DMS 273 (cell line): ENCODE measurements around the gene UIMC1.
"Not testable (repeated sequence)": the region's sequence is repeated elsewhere in the genome, so short reads cannot be mapped to it uniquely, and the experiment has no call there.

Experiments
- DNase-seq: peaks from one replicate; lab custom pipeline; 2025; ENCODE audit not compliant: unreplicated experiment; lab: John Stamatoyannopoulos, UW

UIMC1 gene

GRCh38 chr5:177006265-177006972, at the start of gene UIMC1:
TSS of gene UIMC1 (minus strand) at chr5:177006779. CDS start at chr5:176982615, 24,164 bp downstream.
- DNase-seq = peak; percentile 98

DNA sequence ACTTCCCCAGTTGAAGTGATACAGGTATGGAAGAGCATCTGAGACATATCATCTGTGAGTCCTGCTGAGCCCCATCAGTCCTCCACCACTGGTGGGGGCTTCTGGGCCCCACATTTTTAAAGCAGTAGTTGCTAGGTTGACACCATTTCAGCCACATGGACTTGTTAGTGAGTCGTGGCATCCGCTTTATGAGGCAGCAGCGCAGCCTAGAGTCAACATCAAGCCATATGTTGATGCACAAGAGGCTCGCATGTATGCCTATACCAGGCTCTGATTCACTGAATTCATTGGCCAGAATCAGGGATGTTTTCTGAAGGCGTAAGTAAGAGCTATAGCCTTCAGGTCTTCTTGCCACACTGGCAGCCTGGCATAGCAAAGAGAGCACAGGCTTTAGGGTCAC, 42.7 kb upstream of the UIMC1 start:
- DNase-seq = peak; percentile 24

DNA sequence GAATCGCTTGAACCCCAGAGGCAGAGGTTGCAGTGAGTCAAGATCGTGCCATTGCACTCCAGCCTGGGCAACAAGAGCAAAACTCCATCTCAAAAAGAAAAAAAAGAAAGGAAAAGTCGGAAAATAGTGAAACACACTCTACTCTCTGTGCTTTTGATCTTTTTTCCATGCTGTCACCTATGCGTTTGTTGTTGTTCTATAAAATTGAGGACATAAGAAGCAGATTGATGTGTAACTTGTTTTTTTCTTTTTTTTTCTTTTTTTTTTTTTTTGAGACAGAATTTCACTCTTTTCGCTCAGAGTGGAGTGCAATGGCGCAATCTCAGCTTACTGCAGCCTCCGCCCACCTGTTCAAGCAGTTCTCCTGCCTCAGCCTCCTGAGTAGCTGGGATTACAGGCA, 42.0 kb upstream of the UIMC1 start:
- not testable (repeated sequence) for DNase-seq

- no peak for DNase-seq
Observed at GRCh38 chr5:177045631-177046030, 39.1 kb upstream of the UIMC1 start.

DNA sequence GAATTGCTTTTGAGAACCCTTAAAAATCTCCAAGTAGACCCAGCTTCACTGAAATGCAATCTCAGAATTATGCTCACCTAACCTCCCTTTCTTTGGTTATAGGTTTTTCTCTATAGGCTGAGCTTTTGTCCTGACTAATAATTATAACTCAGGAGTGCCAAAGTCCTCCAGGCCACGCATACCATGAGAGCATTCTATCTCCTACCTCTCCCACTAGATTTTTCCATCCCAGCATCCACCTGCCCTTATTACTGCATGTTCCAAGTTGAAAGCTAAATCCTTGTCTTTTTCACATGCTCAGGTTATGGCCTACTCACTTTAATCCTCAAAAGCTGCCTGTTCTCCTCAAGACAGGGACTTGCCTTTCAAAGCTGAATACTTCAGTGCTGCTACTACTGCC, 38.1 kb upstream of the UIMC1 start:
- DNase-seq = no peak

DNA sequence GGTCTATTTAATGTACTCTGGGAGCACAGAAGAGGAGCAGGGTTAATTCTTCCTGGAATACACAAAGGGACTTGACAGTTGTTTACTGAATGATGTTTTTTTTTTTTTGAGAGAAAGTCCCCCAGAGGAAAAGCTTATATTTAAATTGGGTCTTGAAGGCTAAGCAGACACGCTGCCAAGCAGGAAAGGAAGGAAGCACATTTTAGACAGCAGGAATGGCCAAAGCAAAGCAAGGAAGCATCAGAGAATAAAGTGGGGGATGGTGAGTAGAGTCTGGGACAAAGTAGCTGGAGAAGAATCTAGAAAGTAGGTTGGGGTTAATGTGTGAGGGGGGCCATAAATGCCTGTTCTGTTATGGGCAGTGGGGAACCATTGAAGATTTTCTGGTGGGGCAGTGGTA, 37.4 kb upstream of the UIMC1 start:
- no peak for DNase-seq

GRCh38 chr5:177043114-177043513, 36.5 kb upstream of the UIMC1 start:
- no peak for DNase-seq

- DNase-seq = no peak
Observed at GRCh38 chr5:177041936-177042335, 35.4 kb upstream of the UIMC1 start.

- DNase-seq = peak; percentile 62
Observed at GRCh38 chr5:177040814-177041420, 34.3 kb upstream of the UIMC1 start.

- no peak for DNase-seq
Observed at GRCh38 chr5:177036921-177037320, 30.3 kb upstream of the UIMC1 start.

DNA sequence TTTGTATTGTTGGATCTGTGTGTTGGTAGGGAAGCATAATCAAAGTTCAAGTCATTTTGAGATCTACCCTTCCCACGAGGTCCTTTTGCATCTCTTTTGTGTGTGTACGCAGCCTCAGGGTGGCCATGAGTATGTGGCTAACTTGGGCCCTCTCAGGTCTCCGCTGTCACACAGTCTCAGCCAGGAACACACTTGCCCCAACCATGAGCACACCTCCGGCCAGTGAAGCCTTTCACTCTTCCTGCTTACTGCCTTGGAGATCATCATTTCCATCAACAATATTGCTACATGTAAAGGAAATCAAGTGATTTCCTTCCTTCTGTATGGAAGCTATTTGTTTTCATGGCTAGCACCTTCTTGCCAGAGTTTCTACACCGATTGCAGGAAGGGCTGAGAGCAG, 29.9 kb upstream of the UIMC1 start:
- no peak for DNase-seq

- peak; percentile 83 for DNase-seq
Observed at GRCh38 chr5:177035976-177036375, 29.4 kb upstream of the UIMC1 start.

DNA sequence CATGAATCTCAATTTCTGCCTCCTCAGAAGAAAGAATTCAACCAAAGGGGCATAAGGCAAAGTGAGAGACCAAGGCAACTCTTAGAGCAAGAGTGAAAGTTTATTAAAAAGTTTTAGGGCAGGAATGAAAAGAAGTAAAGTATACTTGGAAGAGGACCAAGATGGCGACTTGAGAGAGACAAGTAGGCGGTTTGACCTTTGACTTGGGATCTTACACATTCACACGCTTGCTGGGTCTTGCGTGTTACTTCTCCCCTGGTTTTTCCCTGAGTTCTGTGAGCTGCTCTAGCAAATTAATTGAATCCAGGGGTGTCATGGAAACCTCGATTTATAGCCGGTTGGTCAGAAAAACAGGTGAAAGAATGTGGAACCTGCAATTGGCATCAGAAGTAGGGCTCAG, 22.9 kb upstream of the UIMC1 start:
- no peak for DNase-seq

DNA sequence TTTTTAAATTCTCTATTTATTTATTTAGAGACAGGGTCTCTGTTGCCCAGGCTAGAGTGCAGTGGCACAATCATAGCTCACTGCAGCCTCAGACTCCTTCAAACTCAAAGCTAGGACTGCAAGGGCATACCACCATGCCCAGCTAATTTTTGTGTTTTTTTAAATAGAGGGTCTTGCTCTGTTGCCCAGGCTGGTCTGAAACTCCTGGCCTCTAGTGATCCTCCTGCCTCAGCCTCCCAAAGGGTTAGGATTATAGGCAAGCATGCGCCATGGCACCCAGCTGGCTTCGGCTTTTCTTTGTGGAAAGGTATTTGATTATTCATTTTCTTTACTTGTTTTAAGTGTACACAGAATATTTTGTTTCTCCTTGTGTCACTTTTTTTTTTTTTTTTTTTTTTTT, 21.1 kb upstream of the UIMC1 start:
- DNase-seq = no peak

- DNase-seq = peak; percentile 24
Observed at GRCh38 chr5:177025101-177025601, 18.6 kb upstream of the UIMC1 start.

- no peak for DNase-seq
Observed at GRCh38 chr5:177024559-177024958, 18.0 kb upstream of the UIMC1 start.

DNA sequence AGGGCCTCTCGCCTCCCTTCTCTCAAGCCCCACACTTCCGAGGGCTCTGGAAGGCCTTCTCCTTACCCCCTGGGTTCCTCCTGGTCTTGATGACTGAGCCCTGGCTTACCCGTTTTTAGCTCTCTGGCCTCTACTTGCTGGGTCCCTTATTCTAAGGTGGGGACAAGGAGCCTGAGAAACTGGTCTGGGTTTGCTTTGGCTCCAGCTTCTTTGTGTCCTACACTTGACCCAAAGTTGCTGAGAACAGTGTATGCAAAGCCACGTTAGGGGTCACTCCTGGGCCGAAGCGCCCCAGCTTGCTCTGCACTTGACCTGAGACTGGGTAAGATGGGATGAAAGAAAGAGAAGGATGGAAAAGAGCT, 16.7 kb upstream of the UIMC1 start:
- DNase-seq = no peak

DNA sequence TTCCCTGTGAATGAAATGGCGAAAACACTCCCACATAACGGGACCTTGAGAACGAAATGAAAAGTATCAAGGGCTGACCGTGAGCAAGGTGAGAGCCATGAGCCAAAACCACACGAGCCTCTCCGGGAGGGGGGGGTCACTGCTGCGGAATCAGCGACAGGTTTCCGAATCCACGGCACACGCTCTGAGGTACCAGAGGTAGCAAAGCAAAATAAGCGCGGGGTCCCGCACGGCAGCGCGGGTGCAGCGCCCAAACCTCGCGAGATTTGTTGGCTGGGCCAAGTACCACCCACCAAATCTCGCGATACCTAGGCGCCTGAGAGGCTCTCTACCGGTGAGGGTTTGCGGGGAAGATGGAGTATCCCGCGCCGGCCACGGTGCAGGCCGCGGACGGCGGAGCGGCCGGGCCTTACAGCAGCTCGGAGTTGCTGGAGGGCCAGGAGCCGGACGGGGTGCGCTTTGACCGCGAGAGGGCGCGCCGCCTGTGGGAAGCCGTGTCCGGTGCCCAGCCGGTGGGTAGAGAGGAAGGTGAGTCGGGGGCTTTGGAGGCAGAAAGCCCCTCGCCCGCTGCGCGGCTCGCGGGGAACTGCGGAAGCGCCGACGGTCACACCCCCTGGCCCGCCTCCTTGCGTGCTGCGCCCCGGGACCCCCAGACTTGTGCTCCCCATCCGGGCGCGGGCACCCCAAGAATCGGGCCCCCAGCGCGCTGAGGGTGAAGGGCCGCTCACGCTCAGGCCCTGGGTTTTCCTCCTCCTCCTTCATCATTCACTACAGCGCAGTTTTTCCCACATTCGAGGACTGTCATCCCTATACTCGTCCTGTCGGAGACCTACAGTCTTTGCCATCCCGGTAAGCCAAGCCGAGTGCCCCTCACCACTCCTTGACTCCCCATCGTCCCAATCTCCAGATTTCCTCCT, 16.1 kb upstream of the UIMC1 start, which contains the start of gene ZNF346:
Gene ZNF346, plus strand, starts transcription at position 311 of the 917 bp plus-strand sequence. Its CDS starts 43 bp downstream, at position 354.
- peak; percentile 99 for DNase-seq

DNA sequence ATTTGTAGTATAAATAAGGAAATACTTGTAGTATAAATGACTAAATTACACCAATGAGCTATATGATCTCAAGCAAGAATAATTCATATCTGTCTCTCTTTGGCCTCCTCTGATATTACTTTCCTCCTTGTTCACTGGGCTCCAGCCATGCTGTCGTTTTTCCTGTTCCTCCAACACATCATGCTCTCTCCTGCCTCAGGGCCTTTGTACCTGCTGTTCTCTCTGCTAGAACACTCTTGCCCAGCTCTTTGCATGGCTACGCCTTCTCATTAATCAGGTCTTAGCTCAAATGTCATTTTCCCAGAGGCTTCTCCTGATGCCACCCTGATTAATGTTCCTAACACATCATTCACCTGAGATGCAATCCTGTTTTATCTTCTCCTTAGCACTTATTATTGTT, 13.5 kb upstream of the UIMC1 start:
- no peak for DNase-seq

GRCh38 chr5:177018341-177018740, 11.8 kb upstream of the UIMC1 start:
- no peak for DNase-seq

DNA sequence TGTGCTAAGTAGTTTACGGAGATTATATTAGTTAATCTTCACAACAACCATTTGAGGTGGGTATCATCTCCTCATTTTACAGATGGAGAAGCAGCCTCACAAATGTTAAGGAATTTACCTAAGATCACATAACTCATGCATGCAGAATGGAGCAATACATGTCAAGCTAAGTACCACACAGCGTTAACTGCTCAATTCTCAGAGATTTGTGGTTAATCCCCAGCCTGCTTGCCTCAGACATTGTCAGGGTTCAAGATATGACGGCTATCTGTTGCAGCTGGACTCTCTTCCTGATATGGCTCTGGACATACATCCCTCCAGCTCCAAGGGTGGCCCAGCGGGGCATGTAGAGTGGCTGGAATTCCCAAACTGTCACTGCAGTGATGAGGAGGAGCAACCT, 8.6 kb upstream of the UIMC1 start:
- no peak for DNase-seq

GRCh38 chr5:177010153-177010552, 3.6 kb upstream of the UIMC1 start:
- DNase-seq = no peak
